Lung (tissue), 12 donors: Measurements from ENCODE around the gene IGSF21. TPM values are rescaled to one million over a fixed set of nuclear protein-coding genes. Genes with fewer than 3 reads are reported as not detected.

Experiments
- ATAC-seq: fragments of 200-7000 bp; cut with Tn5 transposase; one replicate; pipeline ENCODE4 v1.9.1; 2020; ENCODE audit warnings: moderate number of reproducible peaks; ENCODE audit not compliant: insufficient read depth, low FRiP score
- DNase-seq, 3 donors: peaks; one replicate each; pipeline ENCODE4 v3.0.0-alpha.2; 2013 to 2017
- H3K27ac ChIP-seq, 2 donors: one replicate each; pipeline ENCODE4 v1.5.1; 2013; ENCODE audit warnings: mild to moderate bottlenecking in 2 of 2, moderate library complexity in 2 of 2, control low read depth in 1 of 2, inconsistent platforms in 1 of 2, low read depth in 1 of 2, low read length in 1 of 2
- H3K27me3 ChIP-seq, 3 donors: one replicate each; pipeline ENCODE4 v1.5.1; 2013; ENCODE audit warnings: low read length in 2 of 3; ENCODE audit not compliant: control insufficient read depth in 3 of 3, insufficient read depth in 3 of 3
- H3K36me3 ChIP-seq, 4 donors: one replicate each; pipeline ENCODE4 v1.5.1; 2013; ENCODE audit warnings: low read length in 4 of 4, mild to moderate bottlenecking in 1 of 4, moderate library complexity in 1 of 4; ENCODE audit not compliant: control insufficient read depth in 4 of 4, insufficient read depth in 4 of 4
- H3K4me1 ChIP-seq, 5 donors: one replicate each; pipeline ENCODE4 v1.5.1; 2013; ENCODE audit warnings: low read length in 5 of 5, mild to moderate bottlenecking in 2 of 5, moderate library complexity in 1 of 5; ENCODE audit not compliant: control insufficient read depth in 5 of 5, insufficient read depth in 5 of 5
- H3K4me3 ChIP-seq: one replicate; pipeline ENCODE4 v1.5.1; 2013; ENCODE audit warnings: mild to moderate bottlenecking, control low read depth, moderate library complexity
- H3K9ac ChIP-seq, 2 donors: one replicate each; pipeline ENCODE4 v1.5.1; 2013; ENCODE audit warnings: low read length in 2 of 2, control low read depth in 1 of 2; ENCODE audit not compliant: insufficient read depth in 1 of 2
- H3K9me3 ChIP-seq, 4 donors: one replicate each; pipeline ENCODE4 v1.5.1; 2013; ENCODE audit warnings: low read length in 3 of 4, mild to moderate bottlenecking in 1 of 4, moderate library complexity in 1 of 4; ENCODE audit not compliant: control insufficient read depth in 4 of 4, insufficient read depth in 3 of 4
- WGBS, 2 donors: extraction: QIAGEN DNeasy Blood & Tissue Kit; methylation state at CpG; one replicate each; pipeline ENCODE4 v1.1.7; 2013; 5-methylcytosine and 5-hydroxymethylcytosine counted together
- polyA plus RNA-seq, 2 donors: library from polyadenylated mRNA; stranded (reverse); fragments of 200-250 nt; gene quantifications; one replicate each; pipeline ENCODE4 v1.2.1, GENCODE V29; 2013
- total RNA-seq, 2 donors: library from RNA; depleted of rRNA in 1 of 2; stranded (reverse); fragments of >200 nt in 1 of 2; gene quantifications; one replicate each; pipeline ENCODE4 v1.2.1, GENCODE V29; 2014 to 2021
- TF ChIP-seq, protein P1 (sequence below): IDR thresholded peaks from 2 replicates; pipeline ENCODE4 v1.5.1; 2012; ENCODE audit warnings: mild to moderate bottlenecking; ENCODE audit errors: control extremely low read depth, extremely low read depth
- donor health status: control.
- donor health status: control.
- donor health status: Bipolar disorder and iron deficiency.
- donor health status: healthy.
- donor health status: DM: yes; HTN: yes; CAD: no.

Gene IGSF21
- total and polyA plus RNA-seq, 4 donors: 0.18 to 2.6 (median 0.62) TPM

- Histone ChIP-seq H3K27ac (no peak overlapping the region), H3K9ac (no peak overlapping the region), H3K27me3 (no peaks in the 10 kb centered on the region), H3K4me3 (no peak overlapping the region), H3K36me3 (no peaks in the 10 kb centered on the region), H3K4me1 (no peaks in the 10 kb centered on the region), H3K9me3 (peaks cover 0 to 2% (median 0%) of the 10 kb centered on the region in 4 donors)
- TF ChIP-seq, protein P1, sequence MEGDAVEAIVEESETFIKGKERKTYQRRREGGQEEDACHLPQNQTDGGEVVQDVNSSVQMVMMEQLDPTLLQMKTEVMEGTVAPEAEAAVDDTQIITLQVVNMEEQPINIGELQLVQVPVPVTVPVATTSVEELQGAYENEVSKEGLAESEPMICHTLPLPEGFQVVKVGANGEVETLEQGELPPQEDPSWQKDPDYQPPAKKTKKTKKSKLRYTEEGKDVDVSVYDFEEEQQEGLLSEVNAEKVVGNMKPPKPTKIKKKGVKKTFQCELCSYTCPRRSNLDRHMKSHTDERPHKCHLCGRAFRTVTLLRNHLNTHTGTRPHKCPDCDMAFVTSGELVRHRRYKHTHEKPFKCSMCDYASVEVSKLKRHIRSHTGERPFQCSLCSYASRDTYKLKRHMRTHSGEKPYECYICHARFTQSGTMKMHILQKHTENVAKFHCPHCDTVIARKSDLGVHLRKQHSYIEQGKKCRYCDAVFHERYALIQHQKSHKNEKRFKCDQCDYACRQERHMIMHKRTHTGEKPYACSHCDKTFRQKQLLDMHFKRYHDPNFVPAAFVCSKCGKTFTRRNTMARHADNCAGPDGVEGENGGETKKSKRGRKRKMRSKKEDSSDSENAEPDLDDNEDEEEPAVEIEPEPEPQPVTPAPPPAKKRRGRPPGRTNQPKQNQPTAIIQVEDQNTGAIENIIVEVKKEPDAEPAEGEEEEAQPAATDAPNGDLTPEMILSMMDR: no peak
- ATAC-seq (no peak), DNase-seq (no peak)
- 49 to 68% methylated on average over 3 of the region's 3 CpGs for WGBS, 2 donors
Measured at GRCh38 chr1:18154430-18155194, 47.0 kb downstream of the IGSF21 start.

GRCh38 chr1:18155881-18156385, 48.3 kb downstream of the IGSF21 start:
- H3K4me1 ChIP-seq: no peaks in the 10 kb centered on the region
- ATAC-seq (no peak), DNase-seq (no peak)
- no peak overlapping the region for H3K27ac ChIP-seq
- H3K9ac ChIP-seq: no peak overlapping the region
- peaks cover 0 to 2% (median 0%) of the 10 kb centered on the region in 4 donors for H3K9me3 ChIP-seq
- no peaks in the 10 kb centered on the region for H3K36me3 ChIP-seq
- TF ChIP-seq, protein P1: no peak
- no peak overlapping the region for H3K4me3 ChIP-seq
- H3K27me3 ChIP-seq: no peaks in the 10 kb centered on the region
- WGBS, 2 donors: 80 to 89% methylated on average over 13 of the region's 13 CpGs

DNA sequence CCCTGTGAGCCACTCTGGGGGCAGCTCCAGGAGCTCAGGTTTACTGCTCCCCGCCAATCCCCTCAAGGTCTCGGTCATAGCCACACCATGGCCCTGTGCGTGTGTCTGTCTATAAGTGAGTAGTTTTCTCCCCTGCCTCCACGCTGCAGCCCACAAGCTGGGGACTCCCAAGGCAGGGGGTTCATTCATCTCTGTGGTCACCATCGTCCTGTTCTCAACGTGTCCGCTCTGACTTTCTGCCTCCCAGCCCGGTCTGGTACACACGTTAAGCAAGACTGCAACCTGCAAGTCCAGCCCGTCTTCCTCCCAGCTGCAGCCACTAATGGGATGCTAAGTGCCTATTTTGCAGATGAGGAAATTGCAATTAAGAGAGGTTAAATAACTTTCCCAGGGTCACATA, 49.8 kb downstream of the IGSF21 start:
- Histone ChIP-seq H3K36me3 (no peaks in the 10 kb centered on the region), H3K4me1 (no peaks in the 10 kb centered on the region), H3K9ac (no peak overlapping the region), H3K27me3 (no peaks in the 10 kb centered on the region), H3K4me3 (no peak overlapping the region), H3K9me3 (no peaks in the 10 kb centered on the region), H3K27ac (no peak overlapping the region)
- WGBS, 2 donors: 73 to 77% methylated on average over 10 of the region's 10 CpGs
- no peak for DNase-seq
- TF ChIP-seq, protein P1: no peak
- ATAC-seq: no peak
